K562 (cell line): Measurements from ENCODE around the gene SKAP1.
A peak's percentile ranks its signal among the peaks of the same experiment; 100 is the strongest.

Source experiments
- TAF1 ChIP-seq: IDR thresholded peaks from 2 replicates; pipeline ENCODE4 v1.6.1; 2011; ENCODE audit warnings: mild to moderate bottlenecking, low read length, moderate library complexity; ENCODE audit not compliant: insufficient read depth, control insufficient read depth, severe bottlenecking; ENCODE audit errors: extremely low read depth
- TF ChIP-seq, protein P1 (sequence below): fragments of 450-650 bp; formaldehyde crosslinking; IDR thresholded peaks from 2 replicates; pipeline ENCODE4 v1.4.0; 2022; ENCODE audit warnings: missing genetic modification characterization
- TF ChIP-seq, protein P2 (sequence below), 2 experiments: fragments of 450-650 bp; formaldehyde crosslinking in 1 of 2; IDR thresholded peaks; 2 replicates each; pipeline versions ENCODE4 v1.4.0 to v1.6.1; 2014 to 2020; ENCODE audit warnings: mild to moderate bottlenecking in 2 of 2, borderline replicate concordance in 1 of 2, low read depth in 1 of 2
- TF ChIP-seq, protein P3 (sequence below), 3 experiments: IDR thresholded peaks in 2 of 3; conservative IDR thresholded peaks in 1 of 3; 2 replicates each; pipeline ENCODE4 v1.5.1; 2011 to 2012; ENCODE audit warnings: low read length in 3 of 3, mild to moderate bottlenecking in 3 of 3, control low read depth in 2 of 3, improper control_type of control experiment in 1 of 3, inconsistent platforms in 1 of 3, low read depth in 1 of 3, mixed read lengths in 1 of 3, moderate library complexity in 1 of 3; ENCODE audit not compliant: insufficient read depth in 2 of 3

DNA sequence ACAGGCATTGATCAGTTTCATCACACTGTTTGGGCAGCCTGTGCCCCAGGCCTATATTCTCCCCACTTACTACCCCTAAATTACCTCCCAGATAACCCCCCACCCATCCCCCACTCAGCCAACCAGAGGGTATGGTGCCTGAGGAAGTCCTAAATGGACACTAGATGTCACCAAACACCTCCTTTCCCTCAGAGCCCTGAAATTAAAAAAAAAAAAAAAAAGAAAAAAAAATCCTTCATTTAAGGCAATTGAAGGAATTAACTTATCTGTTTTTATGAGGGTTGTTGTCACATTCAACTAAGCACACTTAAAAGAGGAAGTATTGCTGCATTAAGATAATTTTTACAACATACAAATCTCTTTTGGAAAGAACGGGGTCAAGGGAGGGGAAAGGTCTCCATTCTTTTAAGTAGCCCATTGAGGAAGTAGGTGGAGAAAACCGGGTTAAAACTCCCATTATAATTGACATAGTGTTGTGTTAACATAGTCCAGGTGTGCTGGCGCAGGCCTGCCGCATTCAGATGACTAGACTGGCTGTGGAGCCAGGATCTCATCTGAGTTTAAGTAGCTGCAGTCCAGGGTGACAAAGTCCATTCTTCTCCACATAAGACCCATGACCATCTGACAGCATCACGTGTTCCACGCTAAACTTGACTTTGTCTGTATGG is 276.2 kb downstream of the SKAP1 start:
- TF ChIP-seq, protein P1, sequence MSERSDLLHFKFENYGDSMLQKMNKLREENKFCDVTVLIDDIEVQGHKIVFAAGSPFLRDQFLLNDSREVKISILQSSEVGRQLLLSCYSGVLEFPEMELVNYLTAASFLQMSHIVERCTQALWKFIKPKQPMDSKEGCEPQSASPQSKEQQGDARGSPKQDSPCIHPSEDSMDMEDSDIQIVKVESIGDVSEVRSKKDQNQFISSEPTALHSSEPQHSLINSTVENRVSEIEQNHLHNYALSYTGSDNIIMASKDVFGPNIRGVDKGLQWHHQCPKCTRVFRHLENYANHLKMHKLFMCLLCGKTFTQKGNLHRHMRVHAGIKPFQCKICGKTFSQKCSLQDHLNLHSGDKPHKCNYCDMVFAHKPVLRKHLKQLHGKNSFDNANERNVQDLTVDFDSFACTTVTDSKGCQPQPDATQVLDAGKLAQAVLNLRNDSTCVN (CRISPR knock-in tag), result no peak
- no peak for TF ChIP-seq TAF1
- TF ChIP-seq, protein P2, sequence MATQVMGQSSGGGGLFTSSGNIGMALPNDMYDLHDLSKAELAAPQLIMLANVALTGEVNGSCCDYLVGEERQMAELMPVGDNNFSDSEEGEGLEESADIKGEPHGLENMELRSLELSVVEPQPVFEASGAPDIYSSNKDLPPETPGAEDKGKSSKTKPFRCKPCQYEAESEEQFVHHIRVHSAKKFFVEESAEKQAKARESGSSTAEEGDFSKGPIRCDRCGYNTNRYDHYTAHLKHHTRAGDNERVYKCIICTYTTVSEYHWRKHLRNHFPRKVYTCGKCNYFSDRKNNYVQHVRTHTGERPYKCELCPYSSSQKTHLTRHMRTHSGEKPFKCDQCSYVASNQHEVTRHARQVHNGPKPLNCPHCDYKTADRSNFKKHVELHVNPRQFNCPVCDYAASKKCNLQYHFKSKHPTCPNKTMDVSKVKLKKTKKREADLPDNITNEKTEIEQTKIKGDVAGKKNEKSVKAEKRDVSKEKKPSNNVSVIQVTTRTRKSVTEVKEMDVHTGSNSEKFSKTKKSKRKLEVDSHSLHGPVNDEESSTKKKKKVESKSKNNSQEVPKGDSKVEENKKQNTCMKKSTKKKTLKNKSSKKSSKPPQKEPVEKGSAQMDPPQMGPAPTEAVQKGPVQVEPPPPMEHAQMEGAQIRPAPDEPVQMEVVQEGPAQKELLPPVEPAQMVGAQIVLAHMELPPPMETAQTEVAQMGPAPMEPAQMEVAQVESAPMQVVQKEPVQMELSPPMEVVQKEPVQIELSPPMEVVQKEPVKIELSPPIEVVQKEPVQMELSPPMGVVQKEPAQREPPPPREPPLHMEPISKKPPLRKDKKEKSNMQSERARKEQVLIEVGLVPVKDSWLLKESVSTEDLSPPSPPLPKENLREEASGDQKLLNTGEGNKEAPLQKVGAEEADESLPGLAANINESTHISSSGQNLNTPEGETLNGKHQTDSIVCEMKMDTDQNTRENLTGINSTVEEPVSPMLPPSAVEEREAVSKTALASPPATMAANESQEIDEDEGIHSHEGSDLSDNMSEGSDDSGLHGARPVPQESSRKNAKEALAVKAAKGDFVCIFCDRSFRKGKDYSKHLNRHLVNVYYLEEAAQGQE (IDR thresholded peaks at IDR 0.05; ENCODE audit: borderline replicate concordance), result no peak; the same call in 1 of the 2 replicates
- TF ChIP-seq, protein P2 (CRISPR knock-in tag; IDR thresholded peaks at IDR 0.05; ENCODE audit: low read depth), result no peak
- TF ChIP-seq, protein P3, sequence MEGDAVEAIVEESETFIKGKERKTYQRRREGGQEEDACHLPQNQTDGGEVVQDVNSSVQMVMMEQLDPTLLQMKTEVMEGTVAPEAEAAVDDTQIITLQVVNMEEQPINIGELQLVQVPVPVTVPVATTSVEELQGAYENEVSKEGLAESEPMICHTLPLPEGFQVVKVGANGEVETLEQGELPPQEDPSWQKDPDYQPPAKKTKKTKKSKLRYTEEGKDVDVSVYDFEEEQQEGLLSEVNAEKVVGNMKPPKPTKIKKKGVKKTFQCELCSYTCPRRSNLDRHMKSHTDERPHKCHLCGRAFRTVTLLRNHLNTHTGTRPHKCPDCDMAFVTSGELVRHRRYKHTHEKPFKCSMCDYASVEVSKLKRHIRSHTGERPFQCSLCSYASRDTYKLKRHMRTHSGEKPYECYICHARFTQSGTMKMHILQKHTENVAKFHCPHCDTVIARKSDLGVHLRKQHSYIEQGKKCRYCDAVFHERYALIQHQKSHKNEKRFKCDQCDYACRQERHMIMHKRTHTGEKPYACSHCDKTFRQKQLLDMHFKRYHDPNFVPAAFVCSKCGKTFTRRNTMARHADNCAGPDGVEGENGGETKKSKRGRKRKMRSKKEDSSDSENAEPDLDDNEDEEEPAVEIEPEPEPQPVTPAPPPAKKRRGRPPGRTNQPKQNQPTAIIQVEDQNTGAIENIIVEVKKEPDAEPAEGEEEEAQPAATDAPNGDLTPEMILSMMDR (IDR thresholded peaks at IDR 0.05 in 2 of 3, conservative IDR thresholded peaks at IDR 0.05 in 1 of 3; ENCODE audit: insufficient read depth in 2 of 3, low read depth in 1 of 3, low read length in 3 of 3), result peak; percentile 58 to 76 (median 68); a peak in 5 of 6 replicates
